Measurements from ENCODE around the gene ODAPH. TPM values are rescaled to one million over a fixed set of nuclear protein-coding genes. Genes with fewer than 3 reads are reported as not detected.
A peak's percentile ranks its signal among the peaks of the same experiment; 100 is the strongest.
"Not testable (repeated sequence)": the region's sequence is repeated elsewhere in the genome, so short reads cannot be mapped to it uniquely, and the experiment has no call there.

The ODAPH gene, protein sequence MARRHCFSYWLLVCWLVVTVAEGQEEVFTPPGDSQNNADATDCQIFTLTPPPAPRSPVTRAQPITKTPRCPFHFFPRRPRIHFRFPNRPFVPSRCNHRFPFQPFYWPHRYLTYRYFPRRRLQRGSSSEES
- not detected for total RNA-seq
- polyA plus RNA-seq = not detected
- long read RNA-seq, donor 1 = 0 reads
- long read RNA-seq, donor 2 = 0 reads
- long read RNA-seq, donor 3 = 0 reads

DNA sequence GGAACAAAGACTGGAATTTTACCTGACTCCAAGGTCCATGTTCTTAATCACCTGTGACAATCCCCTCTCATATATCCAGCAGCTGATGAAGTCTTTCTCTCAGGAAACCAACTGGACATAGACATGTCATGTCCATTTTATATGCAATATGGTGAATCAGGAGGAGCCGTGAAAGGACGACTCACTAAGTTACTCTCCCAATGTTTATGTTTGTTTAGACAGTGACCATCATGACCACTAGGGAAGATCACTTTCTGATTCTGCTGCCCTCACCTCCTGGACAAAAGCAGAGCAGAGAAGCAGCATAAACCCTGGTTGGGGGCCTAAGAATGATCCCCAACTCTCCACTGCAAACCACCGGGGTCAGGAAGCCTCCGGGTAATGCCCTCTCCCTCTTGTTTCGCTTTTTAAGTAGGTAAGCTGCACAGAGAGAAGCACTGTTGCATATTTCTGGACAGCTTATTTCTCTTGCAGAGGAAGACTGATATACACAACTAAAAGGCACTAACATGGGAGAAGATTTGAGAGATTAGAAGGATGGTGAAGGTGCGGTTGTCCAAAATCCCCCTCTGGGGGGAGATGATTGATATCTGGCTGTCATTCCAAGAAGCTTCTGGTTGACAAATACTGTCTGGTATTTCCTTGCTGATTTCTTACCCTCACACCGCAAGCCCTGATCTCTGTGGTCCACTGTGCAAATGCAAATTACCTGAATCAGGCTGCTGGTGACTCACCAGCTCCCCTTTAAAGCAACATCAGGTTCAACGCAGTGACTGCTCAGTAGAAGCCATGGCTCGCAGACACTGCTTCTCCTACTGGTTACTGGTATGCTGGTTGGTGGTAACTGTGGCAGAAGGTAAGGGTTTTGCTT lies at the start of gene ODAPH:
Gene ODAPH, plus strand, starts transcription at position 773 of the 871 bp plus-strand sequence. Its CDS starts 17 bp downstream, at position 790.
- Histone ChIP-seq H3K9me3 (no peaks in the 10 kb centered on the region), H3K27ac (no peak within 1 kb of the TSS), H3K4me3 (no peak within 1 kb of the TSS), H3K27me3 (peaks cover 0 to 13% (median 4%) of the 10 kb centered on the region in 9 donors), H3K36me3 (no peaks in the 10 kb centered on the region), H3K4me1 (no peaks in the 10 kb centered on the region)
- WGBS, 4 donors = 65 to 70% (median 68%) methylated on average over 9 of the region's 9 CpGs
- intact Hi-C loops (cut with DNase I) = no loop called here
- DNase-seq = no peak
- TF ChIP-seq POLR2A (IDR thresholded peaks at IDR 0.05) = no peak
- TF ChIP-seq, protein P1, sequence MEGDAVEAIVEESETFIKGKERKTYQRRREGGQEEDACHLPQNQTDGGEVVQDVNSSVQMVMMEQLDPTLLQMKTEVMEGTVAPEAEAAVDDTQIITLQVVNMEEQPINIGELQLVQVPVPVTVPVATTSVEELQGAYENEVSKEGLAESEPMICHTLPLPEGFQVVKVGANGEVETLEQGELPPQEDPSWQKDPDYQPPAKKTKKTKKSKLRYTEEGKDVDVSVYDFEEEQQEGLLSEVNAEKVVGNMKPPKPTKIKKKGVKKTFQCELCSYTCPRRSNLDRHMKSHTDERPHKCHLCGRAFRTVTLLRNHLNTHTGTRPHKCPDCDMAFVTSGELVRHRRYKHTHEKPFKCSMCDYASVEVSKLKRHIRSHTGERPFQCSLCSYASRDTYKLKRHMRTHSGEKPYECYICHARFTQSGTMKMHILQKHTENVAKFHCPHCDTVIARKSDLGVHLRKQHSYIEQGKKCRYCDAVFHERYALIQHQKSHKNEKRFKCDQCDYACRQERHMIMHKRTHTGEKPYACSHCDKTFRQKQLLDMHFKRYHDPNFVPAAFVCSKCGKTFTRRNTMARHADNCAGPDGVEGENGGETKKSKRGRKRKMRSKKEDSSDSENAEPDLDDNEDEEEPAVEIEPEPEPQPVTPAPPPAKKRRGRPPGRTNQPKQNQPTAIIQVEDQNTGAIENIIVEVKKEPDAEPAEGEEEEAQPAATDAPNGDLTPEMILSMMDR (IDR thresholded peaks at IDR 0.05) = no peak
- ATAC-seq = no peak

DNA sequence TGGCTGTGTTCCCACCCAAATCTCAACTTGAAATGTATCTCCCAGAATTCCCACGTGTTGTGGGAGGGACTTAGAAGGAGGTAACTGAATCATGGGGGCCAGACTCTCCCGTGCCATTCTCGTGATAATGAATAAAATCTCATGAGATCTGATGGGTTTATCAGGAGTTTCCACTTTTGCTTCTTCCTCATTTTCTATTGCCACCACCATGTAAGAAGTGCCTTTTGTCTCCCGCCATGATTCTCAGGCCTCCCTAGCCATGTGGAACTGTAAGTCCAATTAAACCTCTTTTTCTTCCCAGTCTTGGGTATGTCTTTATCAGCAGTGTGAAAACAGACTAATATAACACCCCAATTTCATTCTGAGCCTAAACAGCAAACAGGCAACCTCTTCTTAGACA lies 46.3 kb upstream of the ODAPH start:
- intact Hi-C loops (cut with DNase I); H3K27ac ChIP-seq; H3K9me3 ChIP-seq; H3K4me3 ChIP-seq; DNase-seq; H3K27me3 ChIP-seq; ATAC-seq: not testable (repeated sequence)
- 54 to 70% (median 66%) methylated on average over 4 of the region's 4 CpGs for WGBS, 4 donors
- H3K36me3 ChIP-seq = peaks cover 0 to 44% (median 37%) of the 10 kb centered on the region in 9 donors
- H3K4me1 ChIP-seq = peaks cover 0 to 49% (median 27%) of the 10 kb centered on the region in 12 donors

DNA sequence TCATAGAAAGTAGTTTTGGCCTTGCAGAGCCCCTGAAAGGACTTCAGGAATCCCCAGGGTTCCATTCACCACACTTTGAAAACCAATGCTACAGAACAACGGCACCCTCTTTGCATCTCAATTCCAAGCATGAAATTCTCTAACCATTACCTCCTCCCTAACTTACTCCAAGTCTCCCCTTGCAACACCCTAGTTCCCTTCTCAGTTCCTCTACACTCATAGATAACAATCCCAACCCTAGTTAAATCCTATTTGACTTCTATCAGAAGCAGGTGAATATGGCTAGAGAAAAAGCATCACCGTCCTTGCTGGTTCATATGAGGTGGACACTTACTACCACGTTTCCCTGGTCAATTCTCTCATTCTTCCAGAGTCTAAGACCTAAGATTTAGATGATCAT lies 44.0 kb upstream of the ODAPH start:
- TF ChIP-seq, protein P1 (IDR thresholded peaks at IDR 0.05) = no peak
- no peak for TF ChIP-seq POLR2A (IDR thresholded peaks at IDR 0.05)
- intact Hi-C loops (cut with DNase I) = loop anchor here in 2 of 10 donors (5.0 to 10.0 kb wide), 4 partner anchors 160 to 580 kb away; partner anchors contain the start of genes G3BP2 (in 2 of the 2) and PARM1 (in 2 of the 2)
- Histone ChIP-seq H3K36me3 (peaks cover 0 to 28% (median 22%) of the 10 kb centered on the region in 9 donors), H3K4me1 (peaks cover 0 to 65% (median 41%) of the 10 kb centered on the region in 12 donors), H3K27me3 (no peaks in the 10 kb centered on the region), H3K27ac (peak overlapping the region in 6 of 12 donors; percentile 54 to 99 (median 97)), H3K9me3 (no peaks in the 10 kb centered on the region), H3K4me3 (peak overlapping the region in 8 of 12 donors; percentile 67 to 88 (median 80))
- ATAC-seq = no peak
- DNase-seq = no peak
- 40 to 52% (median 45%) methylated on average over 3 of the region's 3 CpGs for WGBS, 4 donors

DNA sequence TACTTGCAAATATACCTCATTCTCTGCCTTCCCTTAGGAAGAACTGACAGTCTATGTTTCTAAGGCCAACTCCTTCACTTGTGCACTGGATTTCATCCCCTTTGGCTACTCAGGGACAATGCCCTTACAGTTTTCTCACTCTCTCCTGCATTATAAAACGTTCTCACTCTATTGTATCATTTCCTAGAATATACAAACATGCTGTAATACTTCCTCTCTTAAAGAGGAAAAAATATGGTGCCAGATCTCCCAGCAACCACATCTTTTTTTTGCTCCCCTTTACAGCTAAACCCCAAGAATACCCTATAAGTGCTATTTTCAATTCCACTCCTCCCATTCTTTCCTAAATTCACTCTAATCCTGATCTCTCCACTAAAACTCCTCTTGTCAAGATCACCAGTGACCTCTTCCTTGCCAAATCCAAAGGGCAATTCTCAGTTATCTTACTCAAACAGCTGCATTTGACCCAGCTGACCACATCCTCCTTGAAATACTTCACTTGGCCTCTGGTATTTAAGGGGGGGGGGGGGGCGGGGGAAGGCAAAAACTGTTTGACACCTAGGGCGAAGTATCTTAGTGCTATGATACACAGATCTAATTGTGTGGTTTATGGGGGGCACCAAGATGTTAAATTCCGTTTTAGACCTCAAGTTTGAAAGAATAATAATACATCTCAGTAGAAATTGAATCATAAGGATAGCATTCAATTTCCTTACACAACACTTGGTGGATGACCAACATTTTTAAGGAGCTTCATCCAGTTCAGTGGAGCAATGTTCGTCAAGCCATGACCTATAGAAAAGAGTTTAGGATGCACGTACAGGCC lies 43.3 kb upstream of the ODAPH start:
- Histone ChIP-seq H3K27me3 (no peaks in the 10 kb centered on the region), H3K27ac (peak overlapping the region in 10 of 12 donors; percentile 84 to 99 (median 97)), H3K4me1 (peaks cover 0 to 65% (median 41%) of the 10 kb centered on the region in 12 donors), H3K4me3 (peak overlapping the region in 11 of 12 donors; percentile 45 to 88 (median 79)), H3K36me3 (peaks cover 0 to 28% (median 22%) of the 10 kb centered on the region in 9 donors), H3K9me3 (no peaks in the 10 kb centered on the region)
- no peak for DNase-seq
- TF ChIP-seq POLR2A (IDR thresholded peaks at IDR 0.05) = no peak
- TF ChIP-seq, protein P1 (IDR thresholded peaks at IDR 0.05) = no peak
- 23 to 42% (median 31%) methylated on average over 6 of the region's 6 CpGs for WGBS, 4 donors
- intact Hi-C loops (cut with DNase I) = loop anchor here in 2 of 10 donors (5.0 to 10.0 kb wide), 4 partner anchors 160 to 580 kb away; partner anchors contain the start of genes G3BP2 (in 2 of the 2) and PARM1 (in 2 of the 2)
- no peak for ATAC-seq

Measured in heart left ventricle (tissue), 16 donors.